Effector memory CD8-positive, alpha-beta T cell (primary cell): ENCODE results near the gene HDGF.
"Not testable (repeated sequence)": the region's sequence is repeated elsewhere in the genome, so short reads cannot be mapped to it uniquely, and the experiment has no call there.

ENCODE experiments used
- ATAC-seq: fragments of 150-1000 bp; cut with Tn5 transposase; replicated peaks from 2 replicates; pipeline ENCODE4 v1.10.0; 2021; ENCODE audit warnings: mild to moderate bottlenecking, moderate library complexity
- DNase-seq, 3 experiments: peaks; one replicate each; pipeline ENCODE4 v3.0.0; 2021
- H3K27ac Mint-ChIP-seq, 2 donors: one replicate each; pipeline ENCODE4 v1.8.0; 2022; ENCODE audit warnings: mild to moderate bottlenecking in 2 of 2, mixed read lengths in 2 of 2, moderate library complexity in 2 of 2
- H3K27me3 Mint-ChIP-seq, 2 donors: one replicate each; pipeline ENCODE4 v1.8.0; 2022; ENCODE audit warnings: mixed read lengths in 2 of 2
- H3K36me3 Mint-ChIP-seq: one replicate; pipeline ENCODE4 v1.8.0; 2022; ENCODE audit warnings: mild to moderate bottlenecking, moderate library complexity, mixed read lengths; ENCODE audit not compliant: insufficient read depth
- H3K4me1 Mint-ChIP-seq, 2 donors: one replicate each; pipeline ENCODE4 v1.8.0; 2022; ENCODE audit warnings: low read depth in 2 of 2, mixed read lengths in 2 of 2
- H3K4me3 Mint-ChIP-seq, 2 donors: one replicate each; pipeline ENCODE4 v1.8.0; 2022; ENCODE audit warnings: mild to moderate bottlenecking in 2 of 2, mixed read lengths in 2 of 2, moderate library complexity in 2 of 2
- H3K9me3 Mint-ChIP-seq, 2 donors: one replicate each; pipeline ENCODE4 v1.8.0; 2022; ENCODE audit warnings: mixed read lengths in 2 of 2

Gene HDGF

DNA sequence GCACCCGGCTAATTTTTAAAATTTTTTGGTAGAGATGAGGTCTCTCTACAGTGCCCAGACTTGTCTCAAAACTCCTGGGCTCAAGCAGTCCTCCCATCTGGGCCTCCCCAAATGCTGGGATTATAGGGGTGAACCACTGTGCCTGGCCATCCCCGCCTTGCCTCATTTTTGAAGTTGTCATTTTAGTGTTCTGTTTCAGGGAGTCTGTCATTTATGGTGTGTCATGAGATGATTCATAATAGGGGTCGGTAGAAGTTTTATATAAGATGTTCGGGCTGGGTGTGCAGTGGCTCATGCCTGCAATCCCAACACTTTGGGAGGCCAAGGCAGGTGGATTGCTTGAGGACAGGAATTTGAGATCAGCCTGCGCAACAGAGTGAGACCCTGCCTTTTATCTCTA, 24.3 kb upstream of the HDGF start:
- Mint-ChIP-seq H3K9me3 (no peaks in the 10 kb centered on the region), H3K27me3 (no peaks in the 10 kb centered on the region), H3K4me1 (peaks cover 36 to 50% of the 10 kb centered on the region in 2 donors), H3K4me3 (no peak overlapping the region), H3K36me3 (peaks cover 24% of the 10 kb centered on the region), H3K27ac (peak overlapping the region; percentile 51 to 64)
- DNase-seq, result no peak
- ATAC-seq, result no peak

GRCh38 chr1:156773607-156774006, 22.1 kb upstream of the HDGF start:
- no peak for ATAC-seq
- Mint-ChIP-seq H3K27ac (no peak overlapping the region), H3K4me1 (peaks cover 47 to 68% of the 10 kb centered on the region in 2 donors), H3K9me3 (no peaks in the 10 kb centered on the region), H3K36me3 (peaks cover 16% of the 10 kb centered on the region), H3K27me3 (no peaks in the 10 kb centered on the region), H3K4me3 (no peak overlapping the region)
- no peak for DNase-seq

DNA sequence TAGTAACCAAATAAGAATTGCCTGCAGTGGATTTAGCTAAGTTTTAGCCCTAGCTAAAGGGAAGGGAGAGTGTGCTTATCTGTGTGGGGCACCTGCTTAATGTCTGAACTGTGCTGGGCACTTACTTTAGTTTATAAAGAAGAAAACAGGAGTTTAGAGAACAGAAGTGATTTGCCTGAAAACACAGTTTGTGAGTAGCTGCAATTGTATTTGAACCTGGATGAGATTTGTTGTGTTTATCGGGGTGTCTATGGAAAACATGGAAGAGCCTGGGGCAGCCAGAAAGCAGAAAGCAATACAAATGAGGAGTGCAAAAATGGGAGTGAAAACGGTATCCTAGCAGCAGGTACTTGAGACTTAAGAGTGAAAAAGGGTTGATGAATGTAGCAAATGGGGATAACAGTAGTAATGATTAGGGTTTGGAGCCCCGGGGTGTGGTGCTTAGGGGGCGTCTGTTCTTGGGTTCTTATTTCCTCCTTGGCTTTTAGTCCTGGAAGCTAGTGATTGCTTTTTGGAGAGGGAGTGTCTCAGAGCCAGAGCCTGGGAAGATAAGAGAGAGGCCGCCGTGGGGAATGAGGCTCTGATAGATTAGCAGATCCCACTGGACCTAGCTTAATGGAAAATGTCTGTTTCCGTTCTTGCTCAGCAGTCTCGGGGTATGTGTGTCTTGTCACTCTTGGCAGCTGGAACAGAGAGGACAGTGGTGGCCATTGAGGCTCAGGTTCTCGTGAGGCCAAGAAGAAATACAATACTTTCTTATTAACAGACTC, 21.4 kb upstream of the HDGF start:
- ATAC-seq (no peak), DNase-seq (no peak)
- Mint-ChIP-seq H3K36me3 (peaks cover 18% of the 10 kb centered on the region), H3K27ac (peak overlapping the region; percentile 0 to 42), H3K27me3 (no peaks in the 10 kb centered on the region), H3K4me1 (peaks cover 50 to 69% of the 10 kb centered on the region in 2 donors), H3K4me3 (no peak overlapping the region), H3K9me3 (no peaks in the 10 kb centered on the region)

GRCh38 chr1:156772222-156772621, 20.7 kb upstream of the HDGF start:
- Mint-ChIP-seq H3K27me3 (no peaks in the 10 kb centered on the region), H3K4me3 (no peak overlapping the region), H3K9me3 (no peaks in the 10 kb centered on the region), H3K4me1 (peaks cover 45 to 62% of the 10 kb centered on the region in 2 donors), H3K36me3 (peaks cover 18% of the 10 kb centered on the region), H3K27ac (peak overlapping the region; percentile 0 to 42)
- no peak for DNase-seq
- no peak for ATAC-seq

GRCh38 chr1:156768610-156769295, 17.3 kb upstream of the HDGF start:
- H3K9me3 Mint-ChIP-seq, result no peaks in the 10 kb centered on the region
- no peak for DNase-seq
- H3K4me1 Mint-ChIP-seq, result peaks cover 37 to 50% of the 10 kb centered on the region in 2 donors
- no peak overlapping the region for H3K4me3 Mint-ChIP-seq
- ATAC-seq, result no peak
- H3K27ac Mint-ChIP-seq, result no peak overlapping the region
- H3K27me3 Mint-ChIP-seq, result no peaks in the 10 kb centered on the region
- H3K36me3 Mint-ChIP-seq, result peaks cover 22% of the 10 kb centered on the region

- Mint-ChIP-seq H3K27me3 (no peaks in the 10 kb centered on the region), H3K36me3 (peaks cover 20% of the 10 kb centered on the region), H3K4me1 (peaks cover 30 to 43% of the 10 kb centered on the region in 2 donors), H3K4me3 (no peak overlapping the region), H3K9me3 (no peaks in the 10 kb centered on the region), H3K27ac (no peak overlapping the region)
- ATAC-seq (peak; percentile 7), DNase-seq (peak; percentile 35 to 37 (median 36))
Measured at GRCh38 chr1:156767879-156768604, 16.6 kb upstream of the HDGF start.

- peak; percentile 95 to 97 (median 96) for DNase-seq
- H3K27ac Mint-ChIP-seq, result no peak within 1 kb of the TSS
Measured at GRCh38 chr1:156767101-156767878, 15.8 kb upstream of the HDGF start, which contains the start of gene PRCC. TSS of gene PRCC (plus strand) at chr1:156767535. CDS start at chr1:156767772, 237 bp downstream.

GRCh38 chr1:156766298-156767100, 15.0 kb upstream of the HDGF start:
- ATAC-seq, result no peak
- Mint-ChIP-seq H3K27ac (no peak overlapping the region), H3K4me1 (peaks cover 24 to 36% of the 10 kb centered on the region in 2 donors), H3K27me3 (no peaks in the 10 kb centered on the region), H3K9me3 (no peaks in the 10 kb centered on the region), H3K4me3 (no peak overlapping the region), H3K36me3 (peaks cover 14% of the 10 kb centered on the region)
- no peak for DNase-seq

More at GRCh38 chr1:156767101-156767878, 15.8 kb upstream of the HDGF start, which contains the start of gene PRCC:
- peak; percentile 87 for ATAC-seq
- no peaks in the 10 kb centered on the region for H3K27me3 Mint-ChIP-seq
- H3K4me1 Mint-ChIP-seq, result peaks cover 24 to 36% of the 10 kb centered on the region in 2 donors
- H3K9me3 Mint-ChIP-seq, result no peaks in the 10 kb centered on the region
- peaks cover 18% of the 10 kb centered on the region for H3K36me3 Mint-ChIP-seq
- no peak within 1 kb of the TSS for H3K4me3 Mint-ChIP-seq

DNA sequence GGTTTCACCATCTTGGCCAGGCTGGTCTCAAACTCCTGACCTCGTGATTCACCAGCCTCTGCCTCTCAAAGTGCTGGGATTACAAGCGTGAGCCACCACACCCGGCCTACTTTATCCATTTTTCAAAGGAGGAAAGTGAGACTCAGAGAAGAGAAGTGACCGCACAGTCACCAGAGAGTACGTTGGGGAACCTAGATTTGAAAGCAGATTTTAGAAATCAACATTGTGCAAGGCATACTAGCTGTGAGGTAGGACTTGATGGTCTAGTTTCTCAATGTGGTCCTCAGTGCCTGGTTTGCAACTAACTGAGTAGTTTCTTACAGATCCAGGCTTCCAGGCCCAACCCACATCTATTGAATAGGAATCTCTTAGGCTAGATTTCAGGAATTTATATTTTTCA, 14.2 kb upstream of the HDGF start:
- no peak for ATAC-seq
- Mint-ChIP-seq H3K27ac (no peak overlapping the region), H3K27me3 (no peaks in the 10 kb centered on the region), H3K4me3 (no peak overlapping the region), H3K36me3 (peaks cover 13% of the 10 kb centered on the region), H3K9me3 (no peaks in the 10 kb centered on the region), H3K4me1 (peaks cover 17 to 27% of the 10 kb centered on the region in 2 donors)
- DNase-seq, result no peak

DNA sequence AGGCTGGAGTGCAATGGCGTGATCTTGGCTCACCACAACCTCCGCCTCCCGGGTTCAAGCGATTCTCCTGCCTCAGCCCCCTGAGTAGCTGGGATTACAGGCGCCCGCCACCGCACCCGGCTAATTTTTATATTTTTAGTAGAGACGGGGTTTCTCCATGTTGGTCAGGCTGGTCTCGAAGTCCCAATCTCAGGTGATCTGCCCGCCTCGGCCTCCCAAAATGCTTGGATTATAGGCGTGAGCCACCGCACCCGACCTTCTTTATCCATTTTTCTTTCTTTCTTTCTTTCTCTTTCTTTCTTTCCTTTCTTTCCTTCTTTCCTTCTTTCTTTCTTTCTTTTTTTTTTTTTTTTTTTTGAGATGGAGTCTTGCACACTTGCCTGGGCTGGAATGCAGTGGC, 13.7 kb upstream of the HDGF start:
- not testable (repeated sequence) for H3K36me3 Mint-ChIP-seq, ATAC-seq, H3K27ac Mint-ChIP-seq, H3K27me3 Mint-ChIP-seq, H3K9me3 Mint-ChIP-seq, DNase-seq, H3K4me3 Mint-ChIP-seq
- H3K4me1 Mint-ChIP-seq, result peaks cover 16 to 23% of the 10 kb centered on the region in 2 donors

DNA sequence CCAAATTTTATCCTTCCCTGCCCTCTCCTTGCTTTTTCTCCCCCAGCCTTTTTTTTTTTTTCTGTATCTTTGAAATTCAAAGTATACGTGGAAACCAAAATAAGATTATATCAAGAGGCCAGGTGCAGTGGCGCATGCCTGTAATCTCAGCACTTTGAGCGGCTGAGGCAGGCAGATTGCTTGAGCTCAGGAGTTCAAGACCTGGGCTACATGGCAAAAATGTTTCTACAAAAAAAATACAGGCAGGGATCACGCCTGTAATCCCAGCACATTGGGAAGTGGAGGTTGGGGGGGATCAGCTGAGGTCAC, 9.3 kb upstream of the HDGF start:
- H3K4me3 Mint-ChIP-seq, result no peak overlapping the region
- DNase-seq (no peak), ATAC-seq (no peak)
- peaks cover 5% of the 10 kb centered on the region for H3K36me3 Mint-ChIP-seq
- H3K9me3 Mint-ChIP-seq, result no peaks in the 10 kb centered on the region
- no peak overlapping the region for H3K27ac Mint-ChIP-seq
- no peaks in the 10 kb centered on the region for H3K27me3 Mint-ChIP-seq
- H3K4me1 Mint-ChIP-seq, result no peaks in the 10 kb centered on the region

DNA sequence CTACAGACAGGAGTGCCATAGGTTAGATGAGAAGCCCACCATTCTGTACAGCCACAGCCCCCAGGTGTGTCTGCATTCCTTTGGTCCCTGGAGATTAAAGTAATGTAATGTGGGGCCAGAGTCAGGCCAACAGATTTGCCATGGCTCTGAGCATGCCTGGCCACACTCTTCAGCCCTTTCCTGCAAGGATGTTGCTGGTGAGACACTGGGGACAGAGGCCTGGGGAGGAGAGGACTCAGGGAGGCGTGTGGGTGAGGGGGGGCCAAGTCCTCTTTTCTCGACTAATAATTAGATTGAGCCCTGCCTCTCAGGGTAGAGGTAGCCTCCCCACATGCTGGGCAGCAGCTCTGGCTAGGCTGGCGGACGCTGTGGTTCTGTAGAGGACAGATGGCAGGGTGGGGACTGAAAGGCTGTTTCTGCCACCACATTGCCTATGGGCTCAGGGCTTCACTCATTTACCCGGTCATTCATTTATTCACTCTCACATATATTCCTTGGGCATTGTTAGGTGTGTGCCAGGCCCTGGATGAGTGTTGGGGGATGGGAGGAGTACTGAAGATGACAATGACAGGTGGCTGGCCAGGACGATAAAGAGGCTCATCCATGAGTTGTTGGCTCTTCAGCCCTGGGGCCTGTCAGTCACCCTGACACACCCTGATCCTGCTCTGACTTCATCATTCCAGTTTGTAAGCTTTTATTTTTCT, 8.8 kb upstream of the HDGF start:
- Mint-ChIP-seq H3K36me3 (no peaks in the 10 kb centered on the region), H3K4me3 (no peak overlapping the region), H3K27me3 (no peaks in the 10 kb centered on the region), H3K9me3 (no peaks in the 10 kb centered on the region), H3K4me1 (no peaks in the 10 kb centered on the region), H3K27ac (no peak overlapping the region)
- ATAC-seq (no peak), DNase-seq (no peak)
